Measurements from ENCODE around the gene ETFBKMT.

The ETFBKMT gene, protein sequence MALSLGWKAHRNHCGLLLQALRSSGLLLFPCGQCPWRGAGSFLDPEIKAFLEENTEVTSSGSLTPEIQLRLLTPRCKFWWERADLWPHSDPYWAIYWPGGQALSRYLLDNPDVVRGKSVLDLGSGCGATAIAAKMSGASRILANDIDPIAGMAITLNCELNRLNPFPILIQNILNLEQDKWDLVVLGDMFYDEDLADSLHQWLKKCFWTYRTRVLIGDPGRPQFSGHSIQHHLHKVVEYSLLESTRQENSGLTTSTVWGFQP

DNA sequence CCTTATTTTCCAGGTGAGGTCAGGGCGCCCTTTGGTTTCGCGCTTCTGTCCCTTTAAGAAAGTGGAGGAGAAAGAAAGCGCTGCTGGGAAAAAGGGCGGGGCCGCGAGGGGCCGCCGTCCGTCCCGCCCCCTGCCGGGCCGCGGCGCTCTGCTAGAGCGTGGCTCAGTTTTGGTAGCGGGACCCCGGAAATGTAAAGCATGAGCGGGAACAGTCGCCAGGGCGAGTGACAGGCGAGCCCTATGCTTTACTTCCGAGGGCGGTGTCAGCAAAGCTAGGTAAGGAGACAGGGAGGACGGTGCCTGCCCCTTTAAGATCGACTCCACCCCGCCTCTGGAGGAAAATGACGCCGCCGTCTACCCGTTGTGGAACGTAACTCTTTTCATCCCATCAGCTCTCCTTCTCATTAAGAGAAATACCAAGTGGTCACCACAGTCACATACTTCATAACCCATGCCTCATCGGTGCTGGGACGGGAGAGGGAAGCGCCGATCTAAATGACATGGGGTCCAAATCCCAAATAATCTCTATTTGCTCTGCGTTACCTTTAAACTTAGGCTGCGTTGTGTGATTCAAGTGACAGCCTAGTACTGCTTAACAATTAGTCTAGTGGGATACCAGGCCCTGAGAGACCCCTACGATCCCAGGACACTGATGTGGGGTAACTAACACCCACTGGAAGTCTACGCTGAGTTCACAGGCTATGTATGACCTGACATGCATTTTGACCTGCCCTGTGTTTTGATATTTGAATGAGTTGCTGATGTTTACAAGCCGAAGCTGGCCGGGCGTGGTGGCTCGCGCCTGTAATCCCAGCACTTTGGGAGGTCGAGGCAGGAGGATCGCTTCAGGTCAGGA is at the start of gene ETFBKMT:
Gene ETFBKMT, plus strand, starts transcription at position 602 of the 856 bp plus-strand sequence. CDS start 2,266 bp downstream, outside the sequence.
- DNase-seq (peak; percentile 91), ATAC-seq (peak; percentile 100)

DNA sequence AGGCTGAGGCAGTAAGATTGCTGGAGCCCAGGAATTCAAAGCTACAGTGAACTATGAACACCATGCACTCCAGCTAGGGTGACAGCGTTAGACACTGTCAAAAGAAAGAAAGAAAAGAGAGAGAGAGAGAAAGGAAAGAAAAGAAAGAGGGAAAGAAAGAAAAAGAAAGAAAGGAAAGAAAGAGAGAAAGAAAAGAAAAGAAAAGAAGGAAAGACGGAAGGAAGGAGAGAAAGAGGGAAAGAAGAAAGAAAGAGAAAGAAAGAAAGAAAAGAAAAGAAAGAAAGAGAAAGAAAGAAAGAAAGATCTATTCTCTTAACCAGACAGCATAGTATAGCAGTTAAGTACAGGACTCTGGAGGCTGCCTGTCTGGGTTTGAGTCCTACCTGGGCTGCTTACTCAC is 46.7 kb upstream of the ETFBKMT start:
- DNase-seq (no peak), ATAC-seq (no peak)

DNA sequence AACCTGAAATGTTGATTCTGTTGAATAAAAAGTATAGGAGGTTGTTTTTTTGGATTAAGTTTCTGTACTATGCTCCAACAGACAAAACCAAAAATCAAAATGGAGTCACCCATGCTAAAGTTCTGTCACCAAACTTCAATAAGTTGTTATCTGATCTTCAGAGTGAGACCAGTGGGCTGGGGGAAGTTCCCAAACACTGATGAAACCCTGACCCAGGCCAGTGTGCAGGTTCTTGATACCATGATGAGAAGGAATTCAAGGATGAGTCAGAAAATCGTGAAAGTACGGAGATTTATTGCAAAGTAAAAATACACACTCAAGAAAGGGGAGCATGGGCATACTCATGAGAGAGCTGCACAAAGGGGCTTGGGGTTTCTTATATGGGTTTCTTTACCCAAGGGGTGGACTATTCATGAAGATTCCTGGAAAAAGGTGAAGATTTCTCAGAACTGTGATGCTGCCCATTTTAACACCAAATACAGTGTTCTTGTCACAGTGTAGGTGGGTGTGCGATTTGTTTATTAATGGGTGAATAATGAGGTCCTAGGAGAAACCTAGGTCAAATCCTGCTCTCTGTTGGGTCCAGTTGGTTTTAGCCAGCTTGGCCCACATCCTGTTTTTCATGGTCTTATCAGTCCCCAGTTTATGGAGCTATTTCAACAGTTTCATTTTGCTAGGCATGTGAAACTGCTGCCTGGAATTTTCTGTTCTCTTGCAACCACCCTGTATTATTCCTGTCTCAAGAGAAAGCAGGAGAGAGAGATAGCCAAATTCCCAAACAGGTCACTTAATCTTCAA is 41.1 kb upstream of the ETFBKMT start:
- ATAC-seq (no peak), DNase-seq (no peak)

DNA sequence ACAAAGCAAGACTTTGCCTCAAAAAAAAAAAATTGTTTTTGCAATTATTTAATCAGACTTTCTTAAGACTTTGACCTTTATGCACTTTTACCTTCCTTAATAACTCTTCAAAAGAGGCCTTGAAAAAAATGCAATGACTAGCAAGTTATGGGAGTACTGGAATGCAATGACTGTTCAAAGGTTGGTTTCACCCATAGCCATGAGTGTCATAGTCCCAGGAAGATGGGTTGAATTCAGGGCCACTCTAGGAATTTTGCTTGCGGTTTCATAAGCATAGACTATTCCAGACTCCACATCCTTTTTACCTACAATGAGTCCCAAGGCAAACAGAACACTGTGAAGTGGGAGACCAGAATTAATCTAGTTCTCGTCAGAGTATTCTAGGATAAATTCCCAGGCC is 39.2 kb upstream of the ETFBKMT start:
- no peak for DNase-seq

DNA sequence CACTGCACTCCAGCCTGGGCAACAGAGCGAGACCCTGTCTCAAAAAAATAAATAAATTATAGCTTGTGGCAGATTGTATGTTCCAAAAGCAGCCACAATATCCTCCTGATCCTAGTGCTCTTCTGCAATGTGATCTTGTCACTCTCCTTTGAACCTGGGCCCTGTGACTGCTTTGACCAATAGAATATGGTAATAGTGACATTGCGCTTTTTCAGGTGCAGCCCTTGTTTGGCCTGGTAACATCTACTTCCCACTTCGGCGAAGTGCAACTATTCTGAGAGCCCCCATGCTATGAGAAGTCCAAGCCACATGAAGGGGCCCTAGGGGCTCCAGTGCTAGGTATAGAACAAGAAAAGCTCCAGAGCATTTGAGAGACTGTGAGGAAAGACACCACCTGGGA is 37.5 kb upstream of the ETFBKMT start:
- ATAC-seq: no peak
- DNase-seq: no peak

More for the DNA sequence above, 39.2 kb upstream of the ETFBKMT start:
- no peak for ATAC-seq

DNA sequence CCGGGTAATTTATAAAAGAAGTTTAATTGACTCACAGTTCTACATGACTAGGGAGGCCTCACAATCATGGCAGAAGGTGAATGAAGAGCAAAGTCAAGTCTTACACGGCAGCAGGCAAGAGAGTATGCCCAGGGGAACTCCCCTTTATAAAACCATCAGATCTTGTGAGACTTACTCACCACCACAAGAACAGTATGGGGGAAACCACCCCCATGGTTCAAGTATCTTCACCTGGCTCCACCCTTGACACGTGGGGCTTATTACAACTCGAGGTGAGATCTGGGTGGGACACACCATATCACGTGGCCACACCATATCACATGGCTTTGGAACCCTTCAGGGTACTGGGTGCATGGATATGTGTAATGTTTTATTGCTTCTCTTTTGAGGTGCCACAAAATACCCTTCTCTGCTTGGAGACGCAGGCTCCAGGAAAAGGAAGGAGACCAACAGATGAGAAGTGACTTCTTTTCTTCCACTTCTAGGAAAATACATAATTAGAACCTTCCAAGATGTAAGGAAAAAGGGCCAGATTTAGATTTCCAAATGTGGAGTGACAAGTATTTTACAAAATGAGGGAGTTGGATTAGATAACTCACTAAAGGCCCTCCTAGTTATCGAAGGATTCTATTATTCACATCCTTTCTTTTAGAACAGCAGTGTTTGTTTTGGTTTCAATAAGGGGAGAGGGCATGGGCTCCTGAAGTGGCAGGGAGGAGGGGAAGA is 33.1 kb upstream of the ETFBKMT start:
- DNase-seq (no peak), ATAC-seq (peak; percentile 28)

DNA sequence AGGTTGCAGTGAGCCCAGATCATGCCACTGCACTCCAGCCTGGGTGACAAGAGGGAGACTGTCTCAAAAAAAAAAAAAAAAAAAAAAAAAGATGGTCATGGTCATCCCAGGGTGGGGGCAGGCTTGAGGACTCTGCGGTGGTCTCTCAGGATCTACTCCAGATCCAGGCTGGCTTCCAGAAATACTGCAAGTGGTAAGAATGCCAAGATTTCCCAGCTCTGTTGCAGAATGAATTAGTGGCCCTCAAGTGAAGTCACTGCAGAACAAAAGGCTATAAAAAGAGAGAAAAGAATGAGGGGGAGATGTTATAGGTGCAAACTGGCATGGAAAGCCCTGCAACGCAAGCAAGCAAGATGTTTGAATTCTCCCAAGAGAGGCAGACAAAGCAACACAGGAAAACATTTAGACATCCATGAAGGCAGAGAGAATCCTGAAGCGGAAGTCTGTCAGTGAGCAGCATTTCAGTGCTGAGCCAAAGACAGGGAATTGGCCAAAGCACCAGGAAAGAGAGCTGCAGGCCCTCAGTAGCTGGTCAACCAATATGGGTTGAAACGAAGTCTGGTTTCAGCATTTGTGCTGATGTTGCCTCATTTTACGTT is 31.9 kb upstream of the ETFBKMT start:
- ATAC-seq: no peak
- DNase-seq: no peak

DNA sequence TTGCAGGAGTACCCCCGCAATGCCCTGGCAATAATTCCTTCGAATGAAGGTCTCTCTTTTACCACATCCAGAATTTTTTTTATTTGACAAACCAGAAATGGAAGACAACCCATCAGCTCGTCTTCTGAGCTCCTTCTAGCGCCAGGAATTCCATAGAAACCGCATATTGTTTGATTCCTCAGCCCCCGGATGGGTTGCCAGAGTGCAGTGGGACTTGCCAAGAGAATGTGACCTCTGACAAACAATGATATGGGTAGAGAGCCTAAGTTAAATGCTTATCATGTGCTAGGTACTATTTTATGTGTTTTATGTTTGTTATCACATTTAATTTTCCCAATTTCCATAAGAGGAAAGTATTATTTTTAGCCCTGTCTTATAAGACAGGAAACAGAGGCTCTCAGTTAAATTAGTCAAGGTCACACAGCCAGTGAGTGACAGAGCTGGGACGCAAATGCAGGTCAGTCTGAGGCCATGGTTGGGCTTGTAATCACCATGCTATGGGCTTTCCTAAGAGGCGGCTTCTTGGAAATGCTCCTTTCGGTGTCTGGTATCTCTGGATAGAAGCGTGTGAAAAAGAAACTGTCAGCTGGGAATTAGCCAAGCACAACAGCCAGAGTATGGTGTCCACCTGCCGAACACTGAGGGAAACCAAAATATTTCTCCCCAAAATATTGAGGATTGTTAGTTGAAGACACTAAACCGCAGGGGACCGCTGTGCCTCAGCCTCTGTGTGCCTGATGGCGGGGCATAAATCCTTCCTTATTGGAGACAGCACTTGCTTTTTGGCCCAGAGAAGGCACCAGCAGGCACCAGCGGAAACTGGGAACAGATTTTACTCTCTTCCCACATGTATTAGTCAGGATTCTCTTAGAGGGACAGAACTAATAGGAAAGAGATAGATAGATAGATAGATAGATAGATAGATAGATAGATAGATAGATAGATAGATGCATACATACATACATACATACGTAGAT is 29.4 kb upstream of the ETFBKMT start:
- DNase-seq (no peak), ATAC-seq (no peak)

DNA sequence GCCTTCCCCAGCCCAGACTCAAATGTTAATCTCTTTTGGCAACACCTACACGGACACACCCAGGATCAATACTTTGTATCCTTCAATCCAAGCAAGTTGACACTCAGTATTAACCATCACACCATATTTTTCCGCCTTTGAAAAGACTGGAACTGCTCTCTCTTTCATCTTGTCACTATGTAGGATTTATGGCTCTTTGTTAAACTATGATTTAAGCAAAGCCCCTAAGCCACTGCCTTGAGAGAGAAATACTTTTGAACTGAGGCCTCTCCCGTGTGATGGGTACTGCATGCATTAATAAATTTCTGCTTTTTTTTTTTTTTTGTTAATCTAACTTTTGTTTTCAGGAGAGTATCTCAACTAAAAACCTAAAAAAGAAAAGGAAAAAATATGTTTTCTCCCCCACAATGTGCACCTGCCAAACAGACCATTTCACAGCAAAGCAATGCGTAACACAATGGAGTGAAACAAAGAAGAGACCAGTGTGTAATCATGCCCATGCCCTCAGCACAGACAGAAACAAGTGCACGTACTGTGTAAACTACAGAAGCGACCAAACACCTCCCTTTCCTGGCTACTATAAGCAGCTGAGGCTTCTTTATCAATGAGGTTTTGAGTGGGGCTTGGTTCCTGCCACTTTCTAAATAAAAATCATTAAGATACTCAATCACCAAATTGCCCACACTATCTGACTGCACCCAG is 28.3 kb upstream of the ETFBKMT start:
- no peak for ATAC-seq

DNA sequence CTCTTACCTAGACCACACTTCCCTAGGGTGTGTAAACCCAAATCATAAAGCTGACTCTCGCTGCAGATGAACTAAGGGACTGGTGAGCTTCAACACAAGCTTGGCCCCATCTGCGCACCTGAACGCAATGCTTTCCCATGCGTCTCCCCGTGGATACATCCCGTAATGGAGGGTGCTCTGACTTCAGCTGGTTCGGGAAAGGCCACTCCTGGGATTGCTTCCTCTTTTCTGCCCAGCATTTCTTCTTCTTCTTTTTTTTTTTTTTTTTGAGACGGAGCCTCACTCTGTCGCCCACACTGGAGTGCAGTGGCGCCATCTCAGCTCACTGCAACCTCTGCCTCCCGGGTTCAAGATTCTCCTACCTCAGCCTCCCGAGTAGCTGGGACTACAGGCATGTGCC is 27.7 kb upstream of the ETFBKMT start:
- no peak for ATAC-seq
- DNase-seq: no peak

More for the DNA sequence above, 28.3 kb upstream of the ETFBKMT start:
- no peak for DNase-seq

DNA sequence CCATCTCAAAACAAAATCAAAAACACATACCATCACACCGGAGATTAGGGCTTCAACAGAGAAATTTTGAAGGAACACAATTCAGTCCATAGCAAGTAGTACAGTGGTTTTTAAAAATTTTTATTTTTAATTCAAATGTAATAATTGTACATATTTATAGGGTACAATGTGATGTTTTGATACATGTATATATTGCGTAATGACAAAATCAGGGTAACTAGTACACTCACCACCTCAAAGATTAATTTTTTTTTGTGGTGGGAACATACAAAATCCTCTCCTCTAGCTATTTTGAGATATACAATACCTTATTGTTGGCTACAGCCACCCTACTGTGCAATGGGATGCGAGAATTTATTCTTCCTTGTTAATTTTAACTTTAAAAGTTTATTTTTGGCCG is 26.0 kb upstream of the ETFBKMT start:
- DNase-seq (no peak), ATAC-seq (no peak)

DNA sequence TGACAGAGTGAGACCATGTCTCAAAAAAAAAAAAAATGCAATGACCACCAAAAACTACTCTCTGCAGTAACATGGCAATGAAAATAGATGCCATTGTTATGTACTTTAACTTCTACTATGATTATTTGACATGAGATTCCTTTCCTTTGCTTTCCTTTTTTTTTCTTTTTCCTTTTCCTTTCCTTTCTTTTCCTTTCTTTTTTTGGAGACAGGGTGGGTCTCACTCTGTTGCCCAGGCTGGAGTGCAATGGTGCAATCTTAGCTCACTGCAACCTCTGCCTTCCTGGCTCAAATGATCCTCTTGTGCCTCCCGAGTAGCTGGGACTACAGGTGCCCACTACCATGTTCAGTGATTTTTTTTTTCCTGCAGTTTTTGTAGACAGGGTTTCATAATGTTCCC is 24.9 kb upstream of the ETFBKMT start:
- ATAC-seq: no peak

DNA sequence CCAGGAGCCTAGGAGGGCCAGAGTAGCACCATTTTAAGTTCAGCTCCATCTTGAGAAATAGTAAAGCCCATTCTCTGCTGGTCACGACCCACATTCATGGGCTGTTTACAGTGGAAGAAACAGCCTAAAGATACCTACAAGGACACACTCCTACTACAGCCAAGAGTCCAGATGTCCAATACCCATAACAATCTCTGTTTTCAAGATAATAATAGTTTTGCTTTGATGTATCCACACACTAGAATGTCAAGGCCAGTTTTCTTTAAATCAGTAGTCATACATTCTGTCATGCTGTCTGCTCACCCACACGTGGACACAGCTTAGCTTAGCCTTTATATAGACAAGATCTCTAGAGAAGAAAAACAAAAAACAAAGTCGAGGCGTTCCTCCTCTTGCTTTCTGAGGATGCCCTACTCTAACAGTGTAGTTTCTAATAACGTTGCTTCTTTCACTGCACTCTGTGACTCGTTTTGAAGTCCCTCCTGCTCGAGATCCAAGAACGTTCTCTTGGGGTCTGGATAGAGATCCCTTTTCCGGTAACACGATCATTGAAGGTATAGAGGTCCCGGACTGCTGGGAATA is 17.9 kb upstream of the ETFBKMT start:
- no peak for ATAC-seq
- DNase-seq: no peak

More for the DNA sequence above, 24.9 kb upstream of the ETFBKMT start:
- no peak for DNase-seq

DNA sequence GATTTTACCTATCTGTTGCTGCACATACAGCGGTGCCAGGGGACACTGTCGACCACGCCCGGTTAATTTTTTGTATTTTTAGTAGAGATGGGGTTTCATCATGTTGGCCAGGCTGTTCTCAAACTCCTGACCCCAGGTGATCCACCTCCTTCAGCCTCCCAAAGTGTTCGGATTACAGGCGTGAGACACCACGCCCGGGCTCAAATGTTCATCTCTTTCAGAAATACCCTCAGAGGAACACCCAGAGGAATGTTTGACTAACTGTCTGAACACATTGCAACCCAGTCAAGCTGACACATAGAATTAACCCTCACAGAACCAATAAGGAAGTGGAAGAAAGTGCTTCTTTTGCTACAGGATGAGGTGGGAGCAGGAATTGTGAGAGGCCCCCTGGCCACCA is 15.0 kb upstream of the ETFBKMT start:
- no peak for DNase-seq

DNA sequence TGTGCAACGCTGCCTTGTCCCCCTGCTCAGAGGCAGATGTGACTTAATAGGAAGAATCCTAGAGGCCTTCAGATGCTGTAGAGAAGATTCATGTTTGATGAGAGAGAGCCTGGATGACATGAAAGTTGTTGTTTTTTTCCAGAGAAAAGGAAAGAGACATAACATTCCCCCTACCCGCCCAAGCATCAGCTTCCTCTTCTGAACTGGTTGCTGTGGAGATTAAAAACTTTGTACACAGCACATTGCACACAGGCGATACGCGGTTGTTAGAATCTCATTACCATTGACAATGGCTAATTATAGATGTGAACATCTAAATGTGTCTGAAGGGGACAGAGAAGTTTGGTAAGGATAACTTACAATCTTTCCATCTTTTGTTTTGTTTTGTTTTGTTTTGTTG is 13.6 kb upstream of the ETFBKMT start:
- DNase-seq (no peak), ATAC-seq (no peak)

More for the DNA sequence above, 15.0 kb upstream of the ETFBKMT start:
- no peak for ATAC-seq

DNA sequence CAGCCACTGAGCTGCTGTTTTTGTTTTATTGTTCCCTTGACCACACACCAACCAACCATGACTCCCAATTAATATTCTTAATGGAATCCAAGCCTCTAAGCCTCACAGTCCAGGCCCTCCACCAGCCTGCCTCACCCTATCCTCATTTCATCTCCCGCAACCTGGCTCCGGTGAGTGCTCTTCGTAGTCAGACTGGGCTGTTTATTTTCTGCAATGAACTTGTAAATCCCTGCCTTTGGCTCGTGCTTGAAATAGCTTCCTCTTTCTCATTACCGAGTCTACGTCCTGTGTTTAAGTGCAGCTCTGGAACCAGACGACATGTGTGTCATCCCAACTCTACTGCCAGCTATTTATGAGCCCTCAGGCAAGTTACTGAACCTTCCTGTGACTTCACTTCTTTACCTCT is 12.4 kb upstream of the ETFBKMT start:
- DNase-seq (no peak), ATAC-seq (no peak)

DNA sequence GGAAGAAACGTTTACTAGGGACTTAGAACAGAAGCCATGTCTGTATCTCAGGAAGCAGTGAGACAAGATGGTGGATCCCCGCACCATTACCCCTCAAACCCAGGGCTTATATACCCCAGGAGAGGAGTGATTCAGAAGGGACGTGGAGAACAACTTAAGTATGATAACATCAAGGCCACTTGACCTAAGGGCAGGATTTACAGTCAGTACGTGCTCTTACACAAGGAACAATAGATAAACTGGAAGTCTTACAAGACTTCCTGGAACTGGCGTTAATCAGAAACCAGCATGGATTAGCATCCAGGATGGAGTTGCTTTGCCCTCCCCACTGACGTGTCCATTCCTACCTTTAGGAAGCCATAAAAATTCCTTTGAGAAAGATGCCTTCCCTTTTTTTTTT is 8.6 kb upstream of the ETFBKMT start:
- DNase-seq (no peak), ATAC-seq (no peak)

DNA sequence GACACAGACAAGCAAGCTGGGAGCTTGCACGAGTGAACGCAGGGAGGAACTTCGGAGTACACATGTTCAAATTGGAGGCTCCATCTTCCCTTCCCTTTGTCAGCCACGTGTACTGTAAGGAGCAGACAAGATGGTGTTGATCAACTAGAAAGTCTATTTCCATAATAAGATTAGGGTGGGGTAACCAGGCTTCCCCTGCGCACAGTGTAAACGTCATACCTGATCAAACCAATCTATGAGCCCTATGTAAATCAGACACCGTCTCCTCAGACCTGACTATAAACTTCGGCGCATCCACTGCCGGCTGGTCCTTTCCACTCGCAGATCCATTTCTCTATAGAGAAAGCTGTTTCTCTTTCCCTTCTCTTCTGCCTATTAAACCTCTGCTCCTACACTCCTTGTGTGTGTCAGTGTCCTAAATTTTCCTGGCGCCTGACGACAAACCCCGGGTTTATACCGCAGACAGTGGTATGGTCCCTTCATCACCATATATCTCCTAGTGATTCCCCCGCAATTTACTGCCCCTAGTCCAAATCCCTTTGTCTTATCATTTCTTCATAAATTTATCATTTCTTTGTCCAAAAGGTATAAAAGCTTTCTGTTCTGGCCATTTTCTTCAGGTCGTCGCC is 7.5 kb upstream of the ETFBKMT start:
- no peak for ATAC-seq
- DNase-seq: no peak

DNA sequence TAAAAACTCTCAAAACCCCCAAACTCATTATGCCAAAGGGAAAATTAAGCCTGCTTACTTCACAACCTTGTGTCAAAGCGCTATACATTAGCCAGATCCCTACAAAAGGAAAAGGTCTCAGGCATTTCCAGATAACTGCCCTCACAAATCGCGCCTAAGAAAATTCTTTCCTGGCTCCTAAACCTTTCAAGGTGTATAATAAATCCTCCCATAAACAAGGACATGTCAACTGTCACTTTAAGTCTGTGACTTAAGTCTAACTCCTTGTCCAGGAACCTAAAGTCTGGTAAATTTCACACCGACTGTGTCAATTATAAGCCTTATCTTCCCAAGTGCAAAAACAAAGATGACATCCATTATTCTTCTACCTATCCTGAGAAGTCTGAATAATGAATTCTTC is 4.3 kb upstream of the ETFBKMT start:
- ATAC-seq: no peak
- DNase-seq: no peak
